NT2/D1 (cell line): ENCODE measurements around the gene PCYOX1L.

Source experiments
- SUZ12 ChIP-seq: IDR thresholded peaks from 2 replicates; pipeline ENCODE4 v1.6.1; 2011; ENCODE audit not compliant: insufficient read length, insufficient read depth; ENCODE audit errors: extremely low read depth
- YY1 ChIP-seq: IDR thresholded peaks from 2 replicates; pipeline ENCODE4 v1.6.1; 2011; ENCODE audit not compliant: insufficient read length, insufficient read depth
- ZNF274 ChIP-seq: IDR thresholded peaks from 2 replicates; pipeline ENCODE4 v1.6.1; 2011; ENCODE audit warnings: mild to moderate bottlenecking, low read depth, low read length

- TF ChIP-seq YY1 (no peak), SUZ12 (no peak), ZNF274 (no peak)
These were observed 32.6 kb upstream of the PCYOX1L start for GRCh38 chr5:149325166-149325735.
